HG03460 (cell line): ENCODE measurements around the gene GABRQ.

Experiments used
- ATAC-seq: cut with Tn5 transposase; IDR thresholded peaks from one replicate; pipeline ENCODE4 v1.9.1; 2021; ENCODE audit not compliant: unreplicated experiment

The GABRQ gene

DNA sequence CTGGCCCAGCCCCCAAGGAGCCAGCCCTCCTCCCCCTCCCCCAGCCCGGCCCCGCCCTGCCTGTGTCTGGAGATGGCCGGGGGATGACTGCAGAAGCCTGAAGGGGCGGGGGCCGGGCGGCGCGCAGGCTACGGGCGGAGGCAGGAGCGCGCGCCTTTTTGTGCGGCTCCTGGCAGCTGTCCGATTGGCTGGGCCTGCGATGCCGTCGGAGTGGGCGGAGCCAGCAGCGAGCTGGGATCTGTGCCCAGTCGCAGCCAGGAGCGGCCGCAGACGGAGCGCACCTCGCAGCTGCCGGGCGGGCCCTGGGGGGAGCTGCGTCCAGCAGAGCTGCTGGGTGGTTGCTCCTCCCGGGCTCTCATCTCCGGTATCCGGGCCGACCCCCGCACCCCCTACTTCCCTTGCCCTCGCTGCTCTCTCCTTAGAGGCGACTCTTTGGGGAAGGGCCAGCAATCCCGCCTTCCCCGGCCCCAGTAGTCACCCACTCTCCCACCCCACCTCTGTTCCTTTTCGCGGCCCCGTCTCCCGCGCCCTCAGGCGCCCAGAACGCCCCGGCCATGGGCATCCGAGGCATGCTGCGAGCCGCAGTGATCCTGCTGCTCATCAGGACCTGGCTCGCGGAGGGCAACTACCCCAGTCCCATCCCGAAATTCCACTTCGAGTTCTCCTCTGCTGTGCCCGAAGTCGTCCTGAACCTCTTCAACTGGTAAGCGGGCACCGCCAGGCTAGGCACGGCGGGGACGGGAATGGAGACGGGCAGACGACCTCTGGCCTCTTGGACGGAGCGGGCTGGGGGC is at the start of gene GABRQ:
Gene GABRQ, plus strand, starts transcription at position 247 of the 794 bp plus-strand sequence. Its CDS starts 308 bp downstream, at position 555.
- ATAC-seq: no peak

DNA sequence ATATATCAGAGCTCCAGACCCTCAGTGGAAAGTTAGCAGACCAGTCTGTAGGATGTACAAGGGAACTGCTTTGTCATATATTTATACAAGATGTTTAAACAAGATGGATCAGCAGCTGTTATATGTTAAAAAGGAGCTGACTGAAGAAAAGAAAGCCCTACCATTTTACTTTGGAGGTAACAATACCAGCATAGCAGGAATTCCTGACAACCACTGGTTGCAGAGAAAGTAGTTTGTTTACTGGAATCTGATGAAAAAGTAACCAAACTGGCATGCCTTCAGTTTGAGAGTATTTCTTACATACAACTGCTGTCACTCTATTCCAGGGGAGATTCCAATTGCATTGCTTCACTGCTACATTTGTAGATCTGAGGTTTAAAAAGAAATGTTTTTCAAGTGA is 49.5 kb upstream of the GABRQ start:
- no peak for ATAC-seq

DNA sequence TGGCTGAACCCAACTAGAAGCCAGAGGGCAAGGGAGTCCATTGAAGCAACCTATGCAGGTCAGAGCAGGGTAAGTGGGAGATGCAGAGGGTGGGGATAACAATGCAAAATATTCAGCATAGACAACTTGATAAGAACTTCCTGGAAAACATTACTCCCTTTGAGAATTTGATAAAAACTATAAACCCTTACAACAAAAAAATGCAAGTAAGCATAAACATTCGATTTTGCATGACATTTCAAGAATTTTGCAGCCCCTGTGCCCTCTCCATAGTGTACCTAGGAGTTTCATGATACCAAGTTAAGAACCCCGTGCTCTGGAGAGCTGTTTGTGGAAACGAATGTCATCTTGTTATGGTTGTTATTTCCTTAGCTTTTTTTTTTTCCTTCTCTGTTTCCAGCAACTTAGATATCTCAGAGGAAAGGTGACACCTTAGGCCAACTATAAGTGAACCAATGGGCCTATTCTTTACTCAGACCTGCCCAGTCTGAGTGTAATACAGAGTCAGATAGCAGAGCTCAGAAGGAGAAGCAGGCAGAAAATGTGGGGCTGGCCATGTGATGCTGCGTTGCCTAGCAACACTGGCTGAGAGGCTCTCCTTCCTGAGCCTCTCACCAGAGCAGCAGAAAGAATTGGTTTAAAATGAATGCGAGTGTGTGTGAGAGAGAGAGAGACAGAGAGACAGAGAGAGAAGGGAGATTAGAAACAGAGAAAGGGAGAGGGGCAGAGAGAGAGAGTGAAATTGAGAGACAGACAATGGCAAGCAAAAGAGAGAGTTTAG is 36.7 kb upstream of the GABRQ start:
- ATAC-seq: no peak

DNA sequence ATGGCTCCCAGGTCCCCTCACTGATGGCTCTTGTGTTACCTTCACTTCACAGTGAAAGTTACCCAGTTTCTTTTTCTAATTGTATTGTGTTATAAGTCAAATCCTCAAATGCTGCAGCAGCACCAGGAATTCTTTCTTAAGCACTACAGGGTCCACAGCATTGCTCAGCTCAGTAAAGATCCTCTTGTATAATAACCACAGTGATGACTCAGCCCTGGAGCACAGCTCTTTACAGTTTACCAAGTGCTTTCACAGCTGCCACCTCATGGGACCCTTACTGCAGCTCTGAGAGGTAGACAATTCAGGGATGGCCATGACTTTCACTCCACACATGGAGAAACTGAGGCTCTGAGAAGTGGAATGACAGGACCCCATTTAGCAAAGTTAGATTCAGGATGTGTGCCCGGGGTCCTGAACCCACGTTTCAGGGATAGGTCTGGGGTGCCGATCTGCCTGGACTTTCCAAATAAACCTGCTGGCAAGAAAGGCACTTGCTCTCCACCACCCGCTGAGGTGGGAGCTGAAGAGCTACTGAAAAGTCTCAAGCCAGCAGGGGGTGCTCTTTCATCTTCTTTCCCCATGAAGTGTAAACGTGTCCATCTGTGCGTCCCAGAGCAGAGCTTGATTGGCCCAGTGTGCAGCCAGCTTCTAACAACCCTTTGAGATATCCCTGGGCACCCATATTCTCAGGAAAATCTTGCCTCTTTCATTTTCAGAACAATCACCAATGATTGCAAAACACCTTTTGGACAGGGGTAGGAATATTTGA is 35.7 kb upstream of the GABRQ start:
- no peak for ATAC-seq

DNA sequence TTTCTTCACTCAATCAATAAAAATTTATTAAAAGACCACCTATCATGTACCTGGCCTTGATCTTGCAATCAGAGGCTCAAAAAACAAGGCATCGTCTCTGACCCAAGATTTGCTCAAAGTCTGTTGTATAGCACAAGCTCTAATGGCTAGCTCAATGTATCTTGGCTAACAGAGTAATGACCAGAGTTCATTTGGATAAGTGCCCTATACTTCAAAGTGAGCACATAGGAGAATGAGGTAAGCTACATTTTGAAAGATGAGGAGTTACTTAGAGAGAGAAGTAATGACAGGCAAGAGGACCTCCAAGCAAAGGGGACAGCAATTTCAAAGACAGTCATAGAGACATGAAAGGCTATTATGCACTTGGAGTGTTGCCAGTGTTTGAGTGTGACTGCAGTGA is 22.9 kb upstream of the GABRQ start:
- ATAC-seq: no peak

DNA sequence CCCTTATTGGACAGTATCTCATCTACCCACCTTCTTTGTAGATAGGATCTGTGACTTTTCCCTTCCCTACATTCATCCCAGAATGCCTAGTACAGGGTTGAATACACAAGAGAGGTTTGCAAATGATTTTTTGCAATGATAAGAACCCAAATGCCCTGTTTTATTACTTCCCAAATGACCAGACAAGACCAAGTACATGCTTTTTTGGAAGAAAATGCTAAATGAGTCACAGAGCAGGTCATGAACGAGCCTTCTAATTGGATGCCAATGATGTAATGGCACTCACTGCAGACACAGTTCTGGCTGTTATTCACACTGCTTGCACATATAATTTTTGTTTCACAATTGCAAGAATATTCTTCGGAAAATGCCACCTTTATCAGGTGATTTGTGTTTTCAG is 17.8 kb upstream of the GABRQ start:
- ATAC-seq: no peak

DNA sequence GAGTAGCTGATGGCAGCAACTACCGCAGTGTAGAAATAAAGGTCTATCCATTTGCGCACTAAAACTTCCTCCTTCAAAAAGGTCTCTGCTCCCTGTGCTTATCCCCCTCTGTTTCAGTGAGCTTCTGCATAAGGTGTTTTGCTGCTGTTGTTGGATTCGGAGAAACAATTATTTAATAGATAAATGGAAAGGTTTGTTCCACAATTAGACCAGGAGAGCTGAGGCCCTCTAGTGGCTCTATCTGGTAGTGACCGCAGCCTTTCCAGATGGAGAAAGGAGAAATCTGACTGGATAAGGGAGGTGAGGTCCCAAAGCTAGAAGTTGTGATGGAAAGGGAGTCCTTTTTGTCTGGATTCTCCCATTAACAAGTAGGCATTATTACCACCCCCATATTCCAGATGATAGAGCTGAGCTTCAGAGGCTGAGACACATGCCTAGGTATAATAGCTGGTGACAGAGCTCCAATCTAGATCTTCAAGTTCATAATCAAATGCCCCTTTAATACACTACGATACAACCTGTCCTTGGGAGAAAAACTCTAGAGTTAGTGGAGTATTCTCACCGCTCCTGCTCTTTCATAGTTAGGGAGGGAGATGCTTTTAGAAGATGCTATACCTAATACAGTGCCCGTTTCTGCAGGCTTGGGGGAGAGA is 5.1 kb upstream of the GABRQ start:
- ATAC-seq: no peak

DNA sequence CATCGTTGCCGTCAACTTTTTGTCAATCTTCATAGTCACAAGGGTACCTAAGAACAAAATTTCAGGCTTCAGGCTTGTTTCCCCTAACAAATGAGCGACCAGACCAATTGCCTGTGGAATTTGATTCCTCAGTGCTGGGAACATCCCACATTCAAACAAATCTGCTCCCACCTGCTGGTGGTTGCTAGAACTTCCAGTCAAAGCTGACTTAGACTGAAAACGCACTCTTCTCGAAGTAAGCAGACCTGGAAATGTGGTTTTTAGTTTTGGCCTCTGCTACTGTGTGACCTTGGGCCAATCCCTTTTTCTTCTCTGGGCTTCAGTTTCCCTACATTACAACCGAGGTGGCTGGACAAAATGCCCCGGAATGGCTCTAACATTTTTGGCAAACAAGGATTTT is 1.8 kb upstream of the GABRQ start:
- ATAC-seq: no peak

DNA sequence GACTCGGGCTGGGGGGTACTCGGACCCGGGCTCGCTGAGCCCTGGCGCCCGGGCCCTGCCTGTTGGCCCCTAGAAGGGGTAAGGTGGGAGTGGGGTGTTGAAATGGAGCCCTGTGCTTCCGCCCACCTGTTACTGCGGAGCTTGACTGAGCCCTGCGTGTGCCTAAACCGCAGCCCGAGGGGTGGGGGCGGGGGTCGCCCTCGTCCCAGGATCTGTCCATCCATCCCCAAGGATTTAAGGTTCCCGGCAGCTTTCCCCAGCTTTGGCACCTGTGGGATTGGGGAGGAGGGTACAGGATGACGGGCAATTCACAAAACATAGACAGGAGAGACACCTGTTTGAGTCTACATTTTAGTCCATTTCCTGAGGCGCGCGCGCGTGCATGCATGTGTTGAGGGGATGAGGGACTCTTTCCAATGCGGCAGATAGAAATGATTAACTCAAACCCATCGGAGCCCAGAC is 779 bp downstream of the GABRQ start:
- ATAC-seq: no peak

DNA sequence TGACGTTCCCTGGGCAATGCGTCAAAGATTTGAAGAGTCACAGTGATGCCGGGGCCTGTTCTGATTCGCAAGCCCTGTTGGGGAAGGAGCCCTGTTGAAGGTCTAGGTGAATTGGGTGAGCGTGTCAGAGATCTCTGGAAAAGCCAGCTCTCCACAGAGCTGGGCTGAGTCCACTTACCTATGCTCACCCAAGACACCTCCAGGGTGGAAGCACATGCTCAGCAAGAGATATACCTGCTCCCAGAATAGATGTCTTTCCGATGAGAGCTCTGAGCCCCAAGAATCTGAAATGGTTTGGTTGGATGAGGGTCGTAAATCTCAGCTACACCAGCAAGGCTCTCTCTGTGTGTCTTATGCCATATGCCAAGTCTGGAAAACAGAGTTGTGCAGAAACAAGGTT is 1.7 kb downstream of the GABRQ start:
- ATAC-seq: no peak

DNA sequence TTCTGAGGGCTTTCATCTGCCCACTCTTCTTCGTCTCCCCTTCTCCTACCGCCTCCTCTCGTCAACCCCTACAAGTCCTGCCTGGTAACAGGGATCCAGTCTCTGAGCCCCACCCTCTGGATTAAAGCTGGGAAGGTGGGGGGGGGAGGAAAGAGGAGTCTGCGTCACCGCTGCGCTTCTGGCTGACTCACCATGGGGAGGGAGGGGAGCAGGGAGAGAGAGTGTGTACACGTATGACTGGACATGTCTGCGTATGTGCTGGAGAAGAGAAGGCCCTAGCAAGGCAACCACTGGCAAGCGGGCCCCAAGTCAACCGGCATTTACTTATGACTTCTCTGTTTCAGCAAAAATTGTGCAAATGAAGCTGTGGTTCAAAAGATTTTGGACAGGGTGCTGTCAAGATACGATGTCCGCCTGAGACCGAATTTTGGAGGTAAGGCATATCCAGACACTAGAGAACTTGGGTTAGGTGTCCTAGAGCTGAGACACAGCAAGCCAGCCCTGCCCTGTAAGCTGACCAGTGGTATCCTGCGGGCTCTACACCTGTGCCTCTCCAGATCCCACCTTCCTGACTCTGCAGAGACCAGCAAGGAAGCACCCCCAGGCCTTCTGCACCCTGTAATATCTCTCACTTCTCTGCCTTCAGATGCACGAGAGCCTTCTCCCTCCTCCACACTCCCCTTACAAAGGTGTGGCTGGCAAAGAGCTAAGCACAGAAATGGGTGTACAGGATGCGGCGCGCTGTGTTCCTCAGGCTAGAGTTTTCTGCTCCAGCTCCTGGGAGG is 2.5 kb downstream of the GABRQ start:
- no peak for ATAC-seq

DNA sequence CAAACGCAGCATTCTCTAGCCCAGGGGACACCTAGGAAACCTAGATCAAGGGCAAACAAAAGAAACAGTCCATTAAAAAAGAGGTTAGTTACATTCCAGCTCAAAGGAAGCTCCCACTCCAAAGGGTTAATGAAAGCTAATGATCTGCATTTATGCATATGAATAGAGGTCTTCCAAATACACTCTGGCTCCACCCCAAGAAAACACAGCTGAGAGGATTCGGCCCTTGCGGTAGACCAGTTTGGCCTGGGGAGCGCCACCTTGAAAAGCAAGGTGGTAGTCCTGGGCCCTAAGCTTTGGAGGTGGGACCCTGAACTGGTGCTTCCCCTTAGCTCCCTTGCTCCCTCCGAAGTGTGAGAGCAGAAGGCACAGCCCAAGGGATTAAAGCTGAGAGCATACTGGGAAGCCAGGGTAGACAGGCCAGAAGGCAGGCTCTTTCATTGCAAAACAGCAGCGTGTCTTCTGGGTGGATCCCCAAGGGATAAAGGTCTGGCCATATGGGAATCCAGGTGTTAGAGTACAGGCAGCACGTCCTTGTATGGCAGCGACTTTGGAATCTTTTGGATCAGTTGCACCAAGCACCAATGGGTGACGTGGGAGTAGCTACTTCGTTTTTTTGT is 3.7 kb downstream of the GABRQ start:
- ATAC-seq: no peak

DNA sequence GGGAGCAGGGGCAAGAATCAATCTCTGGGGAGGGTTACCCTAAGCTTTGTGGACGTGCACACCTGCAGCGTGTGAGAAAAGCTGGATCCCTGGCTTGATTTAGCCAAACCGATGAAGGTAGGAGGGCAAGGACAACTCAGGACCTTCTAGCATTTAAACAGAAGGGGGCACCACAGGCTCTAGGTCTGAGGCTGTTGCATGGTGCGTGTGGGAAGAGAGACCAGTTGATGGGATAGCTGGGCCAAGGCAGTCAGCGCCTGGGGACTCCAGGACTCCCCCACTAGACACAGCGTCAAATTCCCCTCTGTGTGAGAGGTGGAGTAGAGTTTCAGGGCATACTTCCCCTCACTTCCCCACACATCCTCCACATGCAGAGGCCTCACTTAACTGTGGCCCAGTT is 4.3 kb downstream of the GABRQ start:
- no peak for ATAC-seq

DNA sequence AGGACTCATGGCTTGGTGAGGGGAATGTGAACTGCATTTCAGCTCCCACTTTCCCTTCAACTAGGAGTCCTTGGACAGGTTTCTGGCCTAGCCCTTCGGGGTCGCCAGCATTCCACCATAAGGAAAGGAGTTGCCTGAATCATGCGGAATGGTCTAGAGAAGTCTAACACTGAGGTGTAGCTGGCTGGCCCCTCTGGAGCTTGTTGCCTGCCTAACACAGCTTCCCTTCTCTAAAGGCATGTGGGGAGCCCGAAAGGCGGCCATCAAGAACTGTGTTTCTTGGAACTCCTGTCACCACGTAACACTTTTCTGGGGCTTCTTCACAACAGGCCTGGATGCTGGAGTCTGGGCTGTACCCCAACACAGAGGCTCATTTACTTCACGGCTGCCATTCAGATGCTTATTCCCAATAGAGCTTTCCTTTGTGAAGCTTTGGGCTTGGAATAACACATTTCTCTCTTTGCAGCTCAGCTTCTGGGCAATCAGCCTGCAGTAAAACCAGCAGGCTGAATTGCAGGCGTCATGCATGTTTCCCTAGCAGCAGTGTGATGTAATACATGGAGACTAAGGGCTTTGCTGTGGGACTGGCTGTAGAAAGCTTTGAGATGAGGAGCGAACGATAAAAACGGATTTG is 5.4 kb downstream of the GABRQ start:
- no peak for ATAC-seq

DNA sequence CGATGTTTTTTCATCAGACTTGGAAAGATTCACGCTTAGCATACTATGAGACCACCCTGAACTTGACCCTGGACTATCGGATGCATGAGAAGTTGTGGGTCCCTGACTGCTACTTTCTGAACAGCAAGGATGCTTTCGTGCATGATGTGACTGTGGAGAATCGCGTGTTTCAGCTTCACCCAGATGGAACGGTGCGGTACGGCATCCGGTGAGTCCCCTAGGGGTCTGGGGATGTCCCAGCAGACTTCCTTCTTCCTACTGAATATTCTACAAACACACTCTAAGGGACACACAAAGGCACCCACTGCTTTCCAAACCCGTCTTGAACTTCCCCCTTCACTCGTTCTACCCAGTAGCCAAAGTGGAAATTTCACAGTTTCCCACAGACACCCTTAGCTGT is 9.3 kb downstream of the GABRQ start:
- ATAC-seq: no peak

DNA sequence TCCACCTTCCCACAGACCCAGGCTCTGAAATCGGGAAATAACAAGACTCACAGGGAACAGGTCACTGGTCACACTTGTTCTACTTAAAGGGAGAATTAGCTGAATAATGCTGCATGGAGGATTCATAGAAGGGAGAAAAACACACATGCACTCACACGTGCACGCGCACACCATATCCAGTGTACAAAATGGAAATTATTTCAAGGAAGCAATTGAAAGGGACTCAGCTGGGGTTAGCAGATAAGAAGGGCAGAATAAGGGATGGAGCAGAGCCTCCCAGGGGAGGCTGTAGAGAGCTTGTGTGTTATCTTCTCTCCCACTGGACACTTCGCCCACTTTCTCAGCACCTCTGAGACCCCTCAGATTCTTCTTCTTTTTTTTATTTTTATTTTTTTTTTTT is 10.3 kb downstream of the GABRQ start:
- ATAC-seq: no peak

DNA sequence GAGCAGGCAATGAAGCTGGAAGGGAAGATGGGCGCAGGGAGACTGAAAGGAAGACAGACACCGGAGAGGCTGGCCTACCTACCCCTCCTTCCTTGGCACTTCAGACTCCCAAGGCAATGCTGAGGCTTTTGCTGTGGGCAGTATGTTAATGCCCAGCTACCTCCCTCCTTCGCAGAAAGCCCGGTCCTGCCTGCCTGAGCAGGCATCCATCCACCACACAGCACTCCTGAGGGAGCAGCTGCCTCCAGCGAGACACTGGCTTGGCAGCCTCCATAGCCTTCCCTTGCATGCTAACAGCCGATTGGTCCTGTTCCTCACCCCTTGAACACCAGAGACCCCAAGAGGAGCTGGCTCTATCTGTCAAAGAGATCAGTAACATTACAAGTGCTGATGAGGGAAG is 14.4 kb downstream of the GABRQ start:
- no peak for ATAC-seq

DNA sequence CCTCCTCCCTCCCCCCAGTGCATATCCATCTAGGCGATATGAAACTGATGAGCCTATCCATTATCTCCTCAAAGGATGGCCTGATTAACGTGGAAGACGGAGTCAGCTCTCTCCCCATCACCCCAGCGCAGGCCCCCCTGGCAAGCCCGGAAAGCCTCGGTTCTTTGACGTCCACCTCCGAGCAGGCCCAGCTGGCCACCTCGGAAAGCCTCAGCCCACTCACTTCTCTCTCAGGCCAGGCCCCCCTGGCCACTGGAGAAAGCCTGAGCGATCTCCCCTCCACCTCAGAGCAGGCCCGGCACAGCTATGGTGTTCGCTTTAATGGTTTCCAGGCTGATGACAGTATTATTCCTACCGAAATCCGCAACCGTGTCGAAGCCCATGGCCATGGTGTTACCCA is 14.8 kb downstream of the GABRQ start:
- ATAC-seq: no peak

DNA sequence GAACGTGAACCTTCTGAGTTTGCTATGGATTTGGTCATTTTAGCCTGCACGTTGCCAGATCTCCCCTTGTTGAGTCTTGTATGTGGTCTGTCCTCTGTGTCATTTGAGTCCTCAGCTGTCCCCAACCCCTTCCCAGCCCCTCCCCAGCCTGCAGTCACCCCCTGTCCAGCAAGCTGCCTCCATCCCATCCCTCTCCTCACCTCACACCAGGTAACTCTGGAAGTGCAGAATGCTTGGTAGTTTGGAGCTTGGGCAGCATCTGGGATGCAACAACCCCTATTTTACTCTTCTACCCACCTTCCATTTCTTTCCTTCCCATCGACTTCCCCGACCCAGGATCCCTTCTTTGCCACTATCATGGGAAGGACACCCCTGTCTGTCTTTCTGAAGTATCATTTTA is 18.4 kb downstream of the GABRQ start:
- no peak for ATAC-seq
